GM18858 (cell line): ENCODE data around the gene KRT6C.
"Not testable (repeated sequence)": the region's sequence is repeated elsewhere in the genome, so short reads cannot be mapped to it uniquely, and the experiment has no call there.

Experiments used
- ATAC-seq: cut with Tn5 transposase; IDR thresholded peaks from one replicate; pipeline ENCODE4 v1.9.1; 2021; ENCODE audit not compliant: unreplicated experiment

The KRT6C gene

DNA sequence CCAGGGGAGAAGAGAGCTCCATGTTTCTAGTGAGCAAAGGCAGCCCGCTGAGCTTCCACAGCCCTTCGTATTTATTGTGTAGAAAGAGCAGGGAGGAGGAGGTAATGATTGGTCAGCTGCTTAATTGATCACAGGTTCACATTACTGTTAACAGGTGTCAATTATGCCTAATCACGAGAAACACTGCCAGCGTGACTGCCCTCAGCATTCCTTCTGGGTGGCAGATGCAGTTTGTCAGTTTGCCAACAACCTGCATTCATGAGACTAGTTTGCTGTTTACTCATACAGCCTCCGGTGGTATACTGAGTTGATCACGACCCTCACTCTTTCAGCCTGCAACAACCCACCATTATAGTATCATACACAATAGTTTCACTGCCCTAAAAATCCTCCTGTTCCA lies 27.0 kb upstream of the KRT6C start:
- not testable (repeated sequence) for ATAC-seq

DNA sequence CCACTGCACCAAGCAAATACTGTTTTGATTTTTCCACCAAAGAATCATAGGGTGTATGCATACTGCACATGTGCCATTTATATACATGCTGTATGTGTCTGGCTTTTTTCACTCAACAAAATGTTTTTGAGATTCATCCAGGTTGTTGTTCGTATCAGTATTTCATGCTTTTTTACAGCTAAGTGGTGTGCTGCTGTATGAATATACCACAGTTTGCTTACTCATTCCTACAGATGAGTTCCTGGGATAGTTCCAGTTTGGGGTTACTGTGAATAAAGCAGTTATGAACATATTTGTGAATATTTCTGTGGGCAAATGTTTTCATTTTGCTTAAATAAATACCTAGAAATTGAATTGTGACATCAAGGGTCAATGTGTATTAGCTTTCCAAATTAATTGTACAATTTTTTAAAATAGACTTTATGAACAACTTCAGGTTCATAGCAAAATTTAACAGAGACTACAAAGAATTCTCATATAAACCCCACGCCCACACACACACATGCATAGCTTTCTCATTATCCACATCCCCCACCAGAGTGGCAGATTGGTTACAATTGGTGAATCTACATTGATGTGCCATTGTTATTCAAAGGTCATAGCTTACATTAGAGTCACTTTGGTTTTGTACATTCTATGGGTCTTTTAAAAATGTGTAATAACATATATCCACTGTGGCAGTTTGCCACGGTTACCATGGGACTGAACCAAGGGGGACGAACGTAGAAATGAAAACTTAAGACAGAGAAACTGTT lies 26.4 kb upstream of the KRT6C start:
- ATAC-seq = no peak

DNA sequence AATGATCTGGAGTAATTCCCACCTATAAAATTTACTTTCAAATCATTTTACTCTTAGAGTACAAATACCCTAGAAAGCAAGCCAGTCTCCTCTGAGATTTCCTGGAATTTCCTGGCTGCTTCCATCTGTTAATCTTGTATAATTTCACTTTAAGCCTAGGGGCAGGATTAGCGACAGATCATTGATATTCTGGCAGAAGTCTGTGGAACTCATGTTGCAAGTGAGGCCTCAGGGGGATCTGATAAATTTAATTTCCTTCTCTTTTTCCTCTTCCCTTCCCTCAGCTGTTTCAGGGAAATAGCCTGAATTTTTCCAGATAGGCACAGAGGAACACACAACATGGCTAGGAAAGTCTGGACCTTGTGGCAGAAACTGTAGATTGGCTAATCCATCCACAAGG lies 25.3 kb upstream of the KRT6C start:
- ATAC-seq = no peak

DNA sequence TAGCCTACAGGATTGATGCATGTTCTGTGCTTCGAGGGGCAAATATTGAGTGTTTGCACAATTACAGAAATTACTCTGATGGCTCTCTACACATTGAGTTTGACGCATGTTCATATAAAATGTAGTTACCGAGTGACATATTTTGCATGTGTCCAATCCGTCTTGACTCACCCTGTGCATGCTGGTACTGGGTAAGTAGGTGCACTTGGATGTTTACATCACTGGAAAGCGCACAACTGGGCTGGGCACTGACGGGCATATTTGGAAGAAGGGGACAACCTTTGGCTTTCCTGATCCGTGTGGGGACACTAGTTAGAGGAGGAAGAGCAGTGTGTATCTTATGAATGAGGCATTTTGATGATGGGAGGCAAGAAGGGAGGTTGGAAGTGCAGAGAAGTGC lies 24.4 kb upstream of the KRT6C start:
- no peak for ATAC-seq

DNA sequence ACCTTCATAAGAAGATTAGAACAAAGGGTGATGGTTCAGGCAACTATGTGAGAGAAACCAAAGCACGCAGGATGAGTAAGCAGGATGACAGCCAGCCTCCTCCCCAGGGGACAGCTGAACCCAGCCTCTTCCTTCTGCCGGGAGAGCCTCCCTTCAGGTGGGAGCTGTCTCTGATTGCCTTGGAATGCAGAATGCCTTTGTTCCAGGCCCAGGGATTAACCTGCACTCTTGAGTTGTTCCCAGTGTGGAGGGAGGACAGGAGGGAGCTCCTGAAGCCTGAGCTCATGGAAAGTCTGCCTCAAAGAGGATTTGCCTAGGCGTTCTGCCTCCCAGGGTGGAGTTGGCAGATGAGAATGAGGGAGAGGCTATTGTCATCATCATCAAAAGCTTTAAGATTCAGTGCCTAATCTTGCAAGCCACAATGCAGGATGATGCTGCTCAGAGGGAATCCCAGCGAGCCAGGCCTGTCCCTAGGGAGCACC lies 23.0 kb upstream of the KRT6C start:
- ATAC-seq = no peak

DNA sequence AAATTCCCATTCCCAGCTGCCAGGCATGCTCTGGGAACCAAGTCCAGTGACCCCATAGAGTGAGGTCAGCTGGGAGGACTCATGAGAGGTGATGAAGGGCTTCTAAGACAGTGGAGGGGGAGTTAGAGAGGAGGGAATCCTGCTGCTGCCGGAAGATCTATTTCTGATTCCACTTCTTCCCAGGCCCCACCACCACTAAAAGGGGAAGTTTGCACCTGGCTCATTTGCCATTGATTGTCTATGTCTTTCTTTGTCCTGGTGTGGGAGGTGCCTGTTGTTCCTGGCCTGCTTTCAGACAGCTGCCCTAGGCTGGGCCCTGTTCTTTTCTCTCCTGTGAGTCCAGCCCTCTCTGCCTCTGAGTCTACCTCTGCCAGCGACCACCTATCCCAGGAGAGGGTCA lies 22.4 kb upstream of the KRT6C start:
- ATAC-seq = no peak

DNA sequence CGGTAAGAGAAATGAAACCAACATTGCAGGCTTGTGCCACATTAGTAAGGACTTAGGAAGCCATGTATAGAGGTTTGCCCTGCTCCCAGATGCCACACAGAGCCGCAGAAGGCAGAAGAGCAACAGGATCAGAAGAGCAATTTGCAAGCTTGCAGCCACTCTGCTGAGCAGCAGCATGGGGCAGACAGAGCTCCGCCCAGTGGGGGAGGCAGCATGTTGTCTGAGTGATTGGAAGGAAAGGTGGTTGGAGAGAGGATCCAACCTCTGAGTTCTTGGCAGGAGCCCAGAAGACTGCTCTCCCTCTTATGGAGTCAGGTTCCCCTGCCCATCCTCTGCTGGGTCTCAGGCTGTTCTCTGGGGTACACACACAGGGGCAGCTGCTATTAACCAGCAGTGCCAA lies 21.8 kb upstream of the KRT6C start:
- ATAC-seq = no peak

DNA sequence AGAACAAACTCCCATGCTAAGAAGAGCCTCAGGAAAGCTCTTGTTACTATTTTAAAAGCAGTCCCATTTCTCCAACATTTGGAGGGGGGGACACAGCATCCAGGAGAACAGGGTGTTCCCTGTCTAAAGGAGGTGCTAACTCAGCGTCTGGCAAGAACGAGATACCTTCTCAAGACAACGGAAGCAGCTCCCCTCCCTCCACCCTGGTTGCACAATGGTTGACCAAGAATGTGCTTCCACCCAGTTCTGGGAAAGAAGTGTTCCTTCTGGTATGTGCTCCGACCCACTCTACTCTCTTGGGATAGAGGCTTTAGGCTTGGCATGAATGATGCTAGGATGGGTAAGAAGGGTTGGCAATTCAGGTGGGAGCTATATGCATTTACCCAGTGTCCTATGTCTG lies 20.9 kb upstream of the KRT6C start:
- no peak for ATAC-seq

DNA sequence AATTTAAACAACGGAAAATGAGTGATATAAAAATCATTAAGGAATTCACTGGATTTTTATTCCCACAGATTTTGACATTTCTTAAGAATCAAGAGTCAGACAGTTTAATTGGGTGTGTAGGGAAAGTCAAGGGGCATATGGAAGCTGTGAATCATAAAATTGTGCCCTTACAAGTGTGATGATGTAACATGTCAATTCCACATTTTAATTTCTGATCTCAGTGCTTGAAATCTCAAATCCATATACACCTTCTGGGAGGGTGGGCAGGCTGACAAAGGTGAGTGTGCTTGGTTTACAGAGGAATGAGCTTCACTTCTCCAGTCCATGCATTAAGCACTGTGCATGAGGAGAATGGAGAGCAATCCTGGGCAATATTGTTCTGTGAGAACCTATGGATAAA lies 20.5 kb upstream of the KRT6C start:
- ATAC-seq = no peak

DNA sequence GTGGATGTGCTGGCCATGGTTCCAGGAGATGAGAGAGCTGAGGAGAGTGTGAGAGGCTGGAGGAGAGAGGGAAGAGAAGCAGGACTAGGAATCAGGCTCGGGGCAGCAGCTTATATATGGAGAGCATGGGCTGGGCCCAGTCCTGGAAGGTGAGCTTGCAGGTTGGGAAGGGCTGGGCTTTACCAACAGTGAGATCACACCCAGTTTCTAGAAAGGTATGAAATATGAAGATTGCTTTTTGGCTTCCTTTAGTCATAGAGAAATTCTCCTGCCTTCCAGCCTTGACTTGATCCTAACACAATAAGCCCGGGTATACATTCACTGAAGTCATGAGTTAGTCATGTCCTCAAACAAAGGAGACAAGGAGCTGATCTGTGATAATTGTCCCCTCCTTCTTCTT lies 19.6 kb upstream of the KRT6C start, which contains the start of gene KRT6A:
TSS of gene KRT6A (minus strand) at position 86 of the 400 bp plus-strand sequence. CDS start at position 17, 69 bp downstream.
- no peak for ATAC-seq

DNA sequence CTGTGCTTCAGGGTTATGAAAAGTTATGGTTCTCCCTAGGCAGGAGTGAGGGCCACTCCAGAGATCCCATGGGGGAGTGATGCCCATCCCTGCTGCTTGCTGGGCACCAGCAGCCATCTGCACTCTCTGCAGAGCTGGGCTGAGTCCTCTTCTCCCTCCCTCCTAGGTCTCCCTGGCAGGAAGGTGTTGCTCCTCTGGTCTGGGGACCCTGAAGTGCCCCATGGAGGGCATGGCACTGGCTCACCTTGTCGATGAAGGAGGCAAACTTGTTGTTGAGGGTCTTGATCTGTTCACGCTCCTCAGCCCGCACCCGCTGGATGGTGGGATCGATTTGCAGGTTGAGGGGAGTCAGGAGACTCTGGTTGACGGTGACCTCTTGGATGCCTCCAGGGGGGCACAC lies 18.8 kb upstream of the KRT6C start:
- ATAC-seq = not testable (repeated sequence)

DNA sequence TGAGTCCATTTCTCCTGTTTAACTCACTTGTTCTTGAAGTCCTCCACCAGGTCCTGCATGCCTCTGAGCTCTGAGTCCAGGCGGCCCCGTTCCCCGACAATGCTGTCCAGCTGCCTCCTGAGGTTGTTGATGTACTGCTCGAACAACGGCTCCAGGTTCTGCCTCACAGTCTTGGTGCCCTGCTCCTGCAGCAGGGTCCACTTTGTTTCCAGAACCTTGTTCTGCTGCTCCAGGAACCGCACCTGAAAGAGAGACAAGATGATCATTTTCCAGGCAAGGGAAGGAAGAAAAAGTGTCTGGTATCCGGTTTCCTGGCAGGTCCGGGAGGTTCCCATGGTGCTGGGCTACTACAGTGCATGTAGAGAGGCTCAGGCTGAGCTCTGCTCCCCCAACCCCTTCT lies 17.9 kb upstream of the KRT6C start:
- ATAC-seq = not testable (repeated sequence)

DNA sequence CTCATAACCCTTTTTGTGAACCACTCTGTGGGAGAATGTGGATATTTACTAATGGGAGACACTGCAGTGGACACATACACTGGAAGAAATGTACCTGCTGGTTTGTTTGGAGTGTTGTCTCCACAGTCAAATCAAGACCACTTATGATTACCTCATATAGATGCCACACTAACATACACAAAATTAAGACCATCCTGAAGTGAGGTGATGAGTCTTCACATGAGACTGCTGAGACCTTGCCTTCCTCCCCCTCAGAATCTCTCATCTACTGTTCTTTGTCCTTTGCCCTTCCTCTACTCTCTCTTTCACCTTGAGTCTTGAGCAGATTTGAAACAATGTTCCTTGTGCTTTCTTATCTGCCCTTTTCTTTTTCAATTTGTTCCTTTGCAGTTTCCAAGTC lies 15.1 kb upstream of the KRT6C start:
- no peak for ATAC-seq

DNA sequence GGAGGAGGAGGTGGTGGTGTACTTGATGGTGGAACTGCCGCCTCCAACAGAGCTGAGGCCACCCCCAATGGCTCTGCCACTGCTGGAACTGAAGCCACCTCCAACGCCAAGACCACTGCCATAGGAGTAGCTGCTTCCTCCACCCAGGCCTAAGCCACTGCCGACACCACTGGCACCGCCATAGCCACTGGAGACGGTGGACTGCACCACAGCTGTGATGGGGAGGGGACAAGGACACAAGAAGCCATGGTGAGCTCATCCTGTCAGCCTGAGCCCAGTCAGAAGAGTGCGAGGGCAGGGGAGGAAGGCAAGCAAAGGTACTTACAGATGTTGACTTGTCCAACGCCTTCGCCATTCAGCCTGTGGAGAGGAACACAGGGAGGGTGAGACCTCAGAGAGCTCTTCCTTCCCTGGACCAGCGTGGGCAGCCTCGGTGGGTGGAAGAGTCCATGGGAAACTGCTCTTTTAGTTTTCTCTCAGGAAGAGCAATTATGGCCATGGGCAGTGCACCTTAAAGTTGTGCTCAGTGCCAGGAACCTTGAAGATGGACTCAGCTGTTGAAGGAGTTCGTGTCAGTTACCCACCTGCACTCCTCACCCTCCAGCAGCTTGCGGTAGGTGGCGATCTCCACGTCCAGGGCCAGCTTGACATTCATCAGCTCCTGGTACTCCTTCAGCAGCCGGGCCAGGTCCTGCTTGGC lies 14.3 kb upstream of the KRT6C start:
- not testable (repeated sequence) for ATAC-seq

DNA sequence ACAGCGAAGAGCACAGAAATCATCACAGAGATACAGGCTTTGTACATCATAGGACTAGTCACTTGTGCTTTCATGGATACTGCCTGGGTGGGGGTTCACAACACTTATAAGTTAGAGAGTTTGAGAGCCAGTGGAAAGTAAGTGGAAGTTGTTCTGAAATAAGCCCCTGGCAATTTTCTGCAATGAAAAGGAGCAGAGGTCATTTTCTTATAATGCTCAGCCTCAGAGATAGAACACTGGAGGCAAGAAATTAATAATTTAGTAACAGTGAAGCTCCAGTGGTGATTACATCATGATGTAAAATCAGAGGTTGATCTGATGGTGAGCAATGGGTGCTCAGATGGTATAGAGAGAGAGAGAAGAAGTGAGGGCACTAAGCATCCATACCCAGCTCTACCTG lies 13.6 kb upstream of the KRT6C start:
- ATAC-seq = no peak

DNA sequence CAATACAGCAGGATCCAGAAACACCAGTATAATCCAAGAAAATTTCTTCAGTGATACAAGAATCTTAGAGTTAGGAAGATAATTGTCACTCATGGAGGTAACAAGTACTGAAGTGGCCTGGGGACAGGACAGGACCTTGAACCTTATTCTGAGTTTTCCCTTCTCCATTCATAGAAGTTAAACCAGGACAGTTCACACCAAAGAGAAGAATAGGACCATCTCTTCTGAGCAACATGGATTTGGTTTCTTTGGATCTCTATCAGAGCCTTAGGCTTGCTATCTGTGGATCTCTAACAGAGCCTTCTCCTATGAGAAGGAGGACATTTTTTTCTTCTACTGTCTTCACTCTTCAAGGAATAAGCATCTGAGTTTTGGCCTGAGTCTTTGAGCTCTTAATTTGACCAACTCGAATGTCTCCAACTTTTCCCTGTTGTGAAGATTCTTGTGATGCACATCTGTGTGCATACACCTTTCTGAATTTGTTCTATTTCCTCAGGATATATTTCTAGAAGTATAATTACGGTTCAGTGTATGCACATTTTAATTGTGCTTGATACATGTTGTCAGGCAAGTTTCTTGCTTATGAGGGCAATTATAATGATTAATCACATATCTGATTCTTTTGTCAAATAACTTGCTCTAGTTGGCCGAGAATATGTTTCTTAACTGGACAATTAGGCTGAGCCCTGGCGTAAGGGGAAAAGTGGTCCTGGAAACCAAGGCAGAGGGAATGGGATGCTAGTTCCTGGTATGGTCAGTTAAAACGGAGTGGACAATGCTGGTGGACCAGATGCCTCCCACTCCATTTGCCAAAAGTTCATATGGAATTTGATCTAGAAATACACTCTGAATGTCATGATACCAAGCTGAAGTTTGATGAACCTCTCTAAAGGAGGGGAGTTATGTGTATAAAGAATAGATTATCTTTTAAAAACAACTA lies 12.8 kb upstream of the KRT6C start:
- no peak for ATAC-seq

DNA sequence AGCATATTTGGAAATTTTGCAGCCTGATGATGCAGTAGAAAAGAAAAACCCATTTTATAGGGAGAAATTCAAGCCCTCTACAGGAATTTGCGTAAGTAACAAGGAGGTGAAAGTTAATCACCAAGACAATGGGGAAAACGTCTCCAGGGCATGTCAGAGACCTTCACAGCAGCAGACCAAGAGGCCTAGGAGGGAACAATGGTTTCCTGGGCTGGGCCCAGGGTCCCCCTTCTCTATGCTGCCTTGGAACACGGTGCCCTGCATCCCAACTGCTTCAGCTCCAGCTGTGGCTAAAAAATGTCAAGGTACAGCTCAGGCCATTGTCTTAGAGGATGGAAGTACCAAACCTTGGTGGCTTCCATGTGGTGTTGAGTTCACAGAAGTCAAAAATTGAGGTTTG lies 6.5 kb upstream of the KRT6C start:
- ATAC-seq = no peak

DNA sequence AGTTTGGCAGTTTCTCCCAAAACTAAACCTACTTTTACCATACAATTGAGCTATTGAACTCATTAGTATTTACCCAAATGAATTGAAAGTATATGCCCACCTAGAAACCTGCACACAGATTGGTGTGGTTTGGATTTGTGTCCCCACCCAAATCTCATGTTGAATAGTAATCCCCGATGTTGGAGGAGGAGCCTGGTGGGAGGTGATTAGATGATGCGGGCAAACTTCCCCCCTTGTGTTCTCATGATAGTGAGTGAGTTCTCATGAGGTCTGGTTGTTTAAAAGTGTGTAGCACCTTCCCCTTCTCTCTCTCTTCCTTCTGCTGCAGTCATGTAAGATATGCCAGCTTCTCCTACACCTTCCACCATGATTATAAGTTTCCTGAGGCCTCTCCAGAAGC lies 4.0 kb upstream of the KRT6C start:
- no peak for ATAC-seq

DNA sequence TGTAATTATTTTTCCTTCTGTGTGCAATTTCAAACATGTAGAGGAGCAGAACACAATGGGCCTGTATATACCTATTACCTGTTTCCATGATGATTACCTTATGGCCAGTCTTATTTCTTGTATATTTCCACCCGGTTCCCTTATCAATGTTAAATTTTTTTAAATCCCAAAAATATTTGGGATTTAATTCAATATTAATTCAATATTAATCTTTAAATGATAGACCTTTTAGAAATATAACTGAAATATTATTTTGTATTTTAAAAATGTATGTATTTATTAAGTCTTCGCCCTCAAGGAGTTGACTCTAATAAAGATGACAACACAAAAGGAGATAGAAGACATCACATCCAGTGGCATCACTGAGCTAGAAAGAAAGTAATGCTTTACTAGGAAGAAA lies 607 bp upstream of the KRT6C start:
- no peak for ATAC-seq

DNA sequence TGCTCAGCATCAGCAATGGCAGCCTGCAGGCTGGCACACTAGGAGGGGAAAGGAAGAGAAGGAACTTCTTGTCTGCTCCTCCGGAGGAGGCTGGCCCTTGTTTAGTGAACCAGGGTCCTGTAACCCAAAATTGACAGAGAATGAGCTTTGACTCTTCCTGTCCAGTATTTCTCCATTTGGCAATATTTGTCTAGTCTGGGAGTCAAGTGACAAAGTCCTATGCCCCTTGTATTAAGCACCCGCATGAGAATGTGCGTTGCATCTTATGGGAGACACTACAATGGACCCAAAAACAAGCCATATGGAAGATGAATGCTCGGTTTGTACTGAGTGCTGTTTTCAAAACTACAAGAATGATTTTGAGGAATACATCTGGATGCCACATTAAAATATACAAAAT lies 3.8 kb downstream of the KRT6C start:
- ATAC-seq = no peak

DNA sequence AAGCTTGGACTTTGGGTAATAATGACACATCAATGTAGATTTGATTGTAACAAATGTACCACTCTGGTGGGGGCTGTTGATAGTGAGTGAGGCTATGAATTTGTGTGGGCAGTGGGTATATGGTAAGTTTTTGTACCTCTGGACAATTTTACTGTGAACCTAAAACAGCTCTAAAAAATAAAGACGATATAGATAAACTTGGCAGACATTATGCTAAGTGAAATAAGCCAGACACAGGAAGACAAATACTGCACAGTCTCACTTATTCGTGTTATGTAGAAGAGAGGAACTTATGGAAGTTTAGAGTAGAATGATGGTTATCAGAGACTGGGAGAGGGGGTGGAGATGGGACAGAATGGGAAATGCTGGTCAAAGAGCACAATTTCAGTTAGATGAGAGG lies 8.7 kb downstream of the KRT6C start:
- ATAC-seq = no peak
